GM12801 (cell line): ENCODE results near the gene CCDC102A.

Experiments
- TF ChIP-seq, protein P1 (sequence below): IDR thresholded peaks from one replicate; pipeline ENCODE4 v1.5.1; 2011; ENCODE audit warnings: control low read depth; ENCODE audit not compliant: insufficient read length; ENCODE audit errors: extremely low read depth

Gene CCDC102A

DNA sequence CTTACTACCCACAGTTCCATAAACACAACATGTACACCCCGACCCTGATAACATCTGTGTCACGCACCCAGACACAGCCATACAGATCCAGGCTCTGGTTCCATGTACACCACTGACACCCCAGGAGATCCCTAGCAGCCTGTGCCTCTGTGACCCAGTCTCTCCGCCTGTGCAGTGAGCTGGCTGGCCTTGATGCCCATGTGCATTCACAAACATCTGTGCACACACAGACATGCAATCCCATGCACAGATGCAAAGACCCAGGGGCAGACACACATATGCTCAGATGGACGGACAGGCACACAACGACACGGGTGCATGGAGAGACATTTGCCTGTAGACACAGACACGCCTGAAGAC, 4.1 kb downstream of the CCDC102A start:
- TF ChIP-seq, protein P1, sequence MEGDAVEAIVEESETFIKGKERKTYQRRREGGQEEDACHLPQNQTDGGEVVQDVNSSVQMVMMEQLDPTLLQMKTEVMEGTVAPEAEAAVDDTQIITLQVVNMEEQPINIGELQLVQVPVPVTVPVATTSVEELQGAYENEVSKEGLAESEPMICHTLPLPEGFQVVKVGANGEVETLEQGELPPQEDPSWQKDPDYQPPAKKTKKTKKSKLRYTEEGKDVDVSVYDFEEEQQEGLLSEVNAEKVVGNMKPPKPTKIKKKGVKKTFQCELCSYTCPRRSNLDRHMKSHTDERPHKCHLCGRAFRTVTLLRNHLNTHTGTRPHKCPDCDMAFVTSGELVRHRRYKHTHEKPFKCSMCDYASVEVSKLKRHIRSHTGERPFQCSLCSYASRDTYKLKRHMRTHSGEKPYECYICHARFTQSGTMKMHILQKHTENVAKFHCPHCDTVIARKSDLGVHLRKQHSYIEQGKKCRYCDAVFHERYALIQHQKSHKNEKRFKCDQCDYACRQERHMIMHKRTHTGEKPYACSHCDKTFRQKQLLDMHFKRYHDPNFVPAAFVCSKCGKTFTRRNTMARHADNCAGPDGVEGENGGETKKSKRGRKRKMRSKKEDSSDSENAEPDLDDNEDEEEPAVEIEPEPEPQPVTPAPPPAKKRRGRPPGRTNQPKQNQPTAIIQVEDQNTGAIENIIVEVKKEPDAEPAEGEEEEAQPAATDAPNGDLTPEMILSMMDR: no peak

DNA sequence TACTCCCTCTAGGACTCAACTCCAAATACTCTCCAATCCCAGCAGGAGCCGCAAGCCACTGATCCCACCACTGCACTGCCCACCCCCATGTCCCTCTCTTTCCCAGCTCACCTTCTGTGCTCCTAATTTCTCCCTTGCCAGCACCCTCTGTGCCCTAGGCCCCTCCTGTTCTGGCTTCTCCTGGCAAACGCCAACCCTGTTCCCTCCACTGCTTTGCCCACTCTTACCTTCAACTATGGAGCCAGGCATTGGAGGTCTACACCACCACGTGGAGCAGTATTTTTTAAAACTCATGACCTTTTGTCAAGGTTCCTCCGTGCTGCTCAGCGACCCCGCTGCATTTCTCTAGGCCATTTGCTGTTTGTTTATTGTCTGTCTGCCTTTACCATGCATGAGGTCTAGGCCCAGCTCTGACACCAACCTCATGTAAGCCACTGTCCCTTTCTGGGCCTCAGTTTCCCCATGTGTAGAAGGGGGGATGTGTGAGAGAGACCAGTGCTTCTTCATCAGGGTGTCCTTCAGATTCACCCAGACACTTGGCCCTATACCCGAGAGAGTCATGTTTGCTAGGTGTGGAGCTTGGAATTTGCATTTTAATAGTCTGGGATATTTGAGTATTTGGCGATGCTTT, 4.6 kb downstream of the CCDC102A start:
- TF ChIP-seq, protein P1: no peak

DNA sequence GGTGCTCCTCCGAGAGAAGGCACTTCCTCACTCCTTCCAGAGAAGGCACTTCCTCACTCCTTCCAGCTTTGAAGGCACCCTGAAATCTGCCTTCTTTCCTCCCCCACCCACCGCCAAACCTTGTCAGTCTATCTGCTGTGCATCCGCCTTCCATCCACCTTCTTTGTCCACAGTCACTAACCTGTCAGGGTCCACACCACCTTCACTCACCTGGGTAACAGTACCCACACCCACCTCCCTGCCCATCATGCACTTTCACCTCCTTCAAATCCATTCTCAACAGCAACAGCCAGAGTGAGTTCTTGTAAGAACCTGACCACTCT, 5.2 kb downstream of the CCDC102A start:
- TF ChIP-seq, protein P1: no peak

DNA sequence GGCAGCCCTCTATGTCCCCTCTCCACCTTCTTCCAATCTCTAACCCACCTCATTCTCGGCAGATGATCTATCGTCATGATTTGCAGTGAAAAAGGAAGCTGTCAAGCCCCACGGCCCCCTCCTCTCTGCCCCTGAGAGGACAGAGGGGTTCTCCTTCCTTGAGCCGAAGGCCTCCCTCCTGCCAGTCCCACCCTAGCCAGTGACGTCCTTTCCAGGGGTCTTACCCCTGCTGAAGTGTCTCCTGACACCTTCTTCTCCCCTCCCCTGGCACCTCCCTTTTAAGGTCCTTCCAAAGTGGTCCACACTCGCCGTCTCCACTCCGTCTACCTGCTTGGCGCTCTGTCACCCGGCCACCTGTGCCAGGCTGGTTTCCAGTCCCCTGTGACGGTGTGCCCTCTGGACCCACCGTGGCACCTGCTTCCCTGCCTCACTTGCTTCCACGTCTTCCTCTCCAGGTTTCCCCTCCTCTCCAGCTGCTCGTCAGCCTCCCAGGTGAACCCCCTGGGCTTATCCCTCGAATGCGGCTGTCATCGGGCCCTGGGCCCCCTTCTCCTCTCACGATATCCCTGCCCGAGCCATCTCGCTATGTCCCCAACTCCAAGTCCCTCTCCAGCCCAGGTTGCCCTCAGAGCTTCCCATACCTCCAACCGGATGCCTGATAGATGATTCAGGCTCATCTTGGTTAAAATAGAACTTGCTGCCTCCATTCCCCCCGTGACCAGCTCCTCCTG, 5.7 kb downstream of the CCDC102A start:
- TF ChIP-seq, protein P1: no peak

DNA sequence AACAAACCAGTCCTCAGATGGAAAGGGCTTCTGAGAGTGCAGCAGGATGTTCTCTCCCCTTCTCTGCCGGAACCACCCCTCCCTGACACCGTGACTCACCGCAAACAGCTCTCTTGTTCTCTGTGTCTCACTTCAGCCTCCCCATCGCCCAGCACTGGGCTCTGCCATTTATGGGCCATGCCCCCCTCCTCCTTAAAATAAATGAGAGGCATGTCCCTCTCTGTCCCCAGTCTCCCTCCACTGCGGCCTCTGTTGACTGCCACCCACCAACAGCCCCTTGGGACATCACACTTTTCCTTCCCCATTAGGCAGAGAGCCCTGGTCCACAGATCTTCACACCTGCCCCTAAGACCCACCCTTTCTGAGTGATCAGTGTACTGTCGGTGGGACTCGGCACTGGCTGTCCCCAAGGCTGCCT, 6.3 kb downstream of the CCDC102A start:
- TF ChIP-seq, protein P1: no peak

DNA sequence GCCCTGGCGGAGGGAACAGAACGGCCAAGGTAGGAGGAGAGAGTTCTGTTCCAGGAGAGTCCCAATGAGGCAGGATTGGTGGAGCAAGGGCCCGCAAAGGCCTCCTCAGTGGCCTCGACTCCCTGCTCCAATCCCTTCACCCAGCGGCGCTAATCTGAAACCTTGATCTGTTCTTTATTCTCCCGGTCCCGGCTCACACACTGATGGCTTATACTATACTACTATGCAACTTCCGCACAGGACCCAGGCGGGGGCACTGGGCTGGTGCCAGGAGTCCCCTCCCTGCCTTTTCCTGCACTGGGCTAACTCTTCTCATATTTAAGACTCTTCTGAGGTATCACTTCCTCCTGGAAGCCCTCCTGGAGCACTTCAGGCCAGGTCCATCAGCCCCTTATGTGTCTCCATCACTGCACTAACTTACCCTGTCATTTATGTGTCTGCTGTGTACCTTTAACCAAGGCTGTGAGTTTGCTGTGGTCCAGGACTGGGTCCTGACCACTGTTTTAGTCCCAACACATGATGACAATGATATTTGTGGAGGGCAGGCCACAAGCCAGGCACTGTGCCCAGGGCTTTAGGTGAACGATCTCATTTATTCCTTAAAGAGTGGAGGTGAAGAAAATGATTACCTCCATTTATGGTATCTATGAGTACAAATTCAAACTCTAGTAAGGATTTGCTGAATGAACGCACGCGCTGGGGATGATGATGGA, 6.8 kb downstream of the CCDC102A start:
- TF ChIP-seq, protein P1: no peak

DNA sequence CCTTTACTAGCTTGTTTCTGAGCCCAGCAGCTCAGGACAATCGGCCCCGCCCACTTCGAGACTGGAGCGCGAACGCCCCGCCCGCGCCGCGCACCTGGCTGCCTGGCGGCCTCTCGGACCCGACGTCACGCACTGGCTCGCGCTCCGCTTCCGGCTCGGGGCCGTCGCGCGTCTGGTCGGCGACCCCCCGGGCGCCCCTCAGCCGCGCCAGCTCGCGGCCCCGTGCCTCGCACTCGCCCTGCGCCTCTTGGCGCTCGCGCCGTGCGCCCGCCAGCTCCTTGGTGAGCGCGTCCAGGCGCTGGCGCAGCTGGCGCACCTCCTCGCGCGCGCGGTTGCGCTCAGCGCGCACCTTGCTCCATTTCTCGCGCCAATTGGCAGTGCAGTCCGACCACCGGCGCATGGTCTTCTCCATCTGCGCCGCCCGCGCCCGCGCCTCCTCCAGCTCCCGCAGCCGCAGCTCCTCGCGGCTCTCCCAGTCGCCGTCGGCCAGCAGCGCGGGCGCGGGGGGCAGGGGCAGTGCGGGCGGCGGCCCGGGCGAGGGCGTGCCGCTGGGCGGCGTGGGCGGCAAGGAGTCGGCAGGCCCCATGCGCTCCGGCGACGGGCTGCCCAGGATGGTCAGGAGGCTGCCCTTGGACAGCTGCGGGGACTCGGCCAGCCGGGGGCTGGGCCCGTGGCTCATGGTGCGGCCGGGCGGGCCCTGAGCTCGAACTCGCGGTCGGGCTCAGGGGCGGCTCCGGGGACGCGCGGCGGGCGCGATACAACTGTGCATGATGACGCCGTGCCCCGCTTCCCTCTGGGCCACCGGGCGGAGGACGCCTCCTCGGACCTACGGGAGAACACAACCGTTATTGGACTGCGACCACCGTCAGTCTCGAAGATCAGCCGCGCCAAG, 7.6 kb downstream of the CCDC102A start:
- TF ChIP-seq, protein P1: no peak
